HG03196 (cell line): Measurements from ENCODE around the gene KRTAP4-7.
"Not testable (repeated sequence)": the region's sequence is repeated elsewhere in the genome, so short reads cannot be mapped to it uniquely, and the experiment has no call there.

Experiments
- ATAC-seq: cut with Tn5 transposase; IDR thresholded peaks from one replicate; pipeline ENCODE4 v1.9.1; 2021; ENCODE audit not compliant: unreplicated experiment

Gene KRTAP4-7

GRCh38 chr17:41065016-41065689 is 18.8 kb upstream of the KRTAP4-7 start:
- ATAC-seq, result not testable (repeated sequence)

- no peak for ATAC-seq
These were observed 17.9 kb upstream of the KRTAP4-7 start, which contains the start of gene KRTAP2-4 for GRCh38 chr17:41065829-41066624. Gene KRTAP2-4 (minus strand): TSS chr17:41065879. CDS start chr17:41065845, 34 bp downstream.

- ATAC-seq, result no peak
These were observed 16.7 kb upstream of the KRTAP4-7 start for GRCh38 chr17:41067281-41067680.

GRCh38 chr17:41069031-41069430 is 14.9 kb upstream of the KRTAP4-7 start:
- ATAC-seq, result no peak

- no peak for ATAC-seq
These were observed 12.2 kb upstream of the KRTAP4-7 start for GRCh38 chr17:41071606-41072360.

- ATAC-seq, result no peak
These were observed 10.3 kb upstream of the KRTAP4-7 start for GRCh38 chr17:41073676-41074075.

- ATAC-seq, result no peak
These were observed 7.2 kb upstream of the KRTAP4-7 start for GRCh38 chr17:41076788-41077187.

- ATAC-seq, result no peak
These were observed 1.3 kb upstream of the KRTAP4-7 start for GRCh38 chr17:41082626-41083025.

- ATAC-seq, result not testable (repeated sequence)
These were observed 523 bp upstream of the KRTAP4-7 start for GRCh38 chr17:41083427-41083826.

GRCh38 chr17:41088760-41089352 is 4.9 kb downstream of the KRTAP4-7 start:
- ATAC-seq, result not testable (repeated sequence)

- no peak for ATAC-seq
These were observed 12.1 kb downstream of the KRTAP4-7 start for GRCh38 chr17:41096055-41096454.

- no peak for ATAC-seq
These were observed 14.1 kb downstream of the KRTAP4-7 start, which contains the start of gene KRTAP4-8 for GRCh38 chr17:41098042-41098441. Gene KRTAP4-8 (minus strand): TSS chr17:41098142. CDS start chr17:41098084, 58 bp downstream.

GRCh38 chr17:41098481-41098880 is 14.5 kb downstream of the KRTAP4-7 start:
- no peak for ATAC-seq

GRCh38 chr17:41099682-41100480 is 15.9 kb downstream of the KRTAP4-7 start:
- not testable (repeated sequence) for ATAC-seq

GRCh38 chr17:41101586-41102259 is 17.8 kb downstream of the KRTAP4-7 start, which contains the start of gene KRTAP4-16:
Gene KRTAP4-16 (minus strand): TSS chr17:41102209. CDS start chr17:41102209, 0 bp downstream.
- no peak for ATAC-seq

- ATAC-seq, result no peak
These were observed 19.9 kb downstream of the KRTAP4-7 start for GRCh38 chr17:41103896-41104295.

- not testable (repeated sequence) for ATAC-seq
These were observed 20.6 kb downstream of the KRTAP4-7 start for GRCh38 chr17:41104386-41105038.

GRCh38 chr17:41105347-41105746 is 21.4 kb downstream of the KRTAP4-7 start, which contains the start of gene KRTAP4-9:
Gene KRTAP4-9 (plus strand): TSS chr17:41105389. CDS start chr17:41105389, 0 bp downstream.
- ATAC-seq, result not testable (repeated sequence)
